ENCODE results near the gene ACBD7. TPM values are rescaled to one million over a fixed set of nuclear protein-coding genes. Genes with fewer than 3 reads are reported as not detected.

Gene ACBD7
- polyA plus RNA-seq, 1 donor = 0.94 TPM

Other genes with a start within 250 kb of the ACBD7 start
- 11.6 TPM for gene SUV39H2, start 209.9 kb downstream of the ACBD7 start, polyA plus RNA-seq (ENCODE audit: insufficient read length)
- 9.8 TPM for gene DCLRE1C, start 134.7 kb downstream of the ACBD7 start, polyA plus RNA-seq (ENCODE audit: insufficient read length)
- 0.91 TPM for gene MEIG1, start 129.4 kb downstream of the ACBD7 start, polyA plus RNA-seq (ENCODE audit: insufficient read length)
- gene OLAH, start 44.8 kb downstream of the ACBD7 start, polyA plus RNA-seq (ENCODE audit: insufficient read length) = 0.08 TPM
- gene RPP38, start 8.6 kb upstream of the ACBD7 start, polyA plus RNA-seq (ENCODE audit: insufficient read length) = 11.9 TPM
- 16.6 TPM for gene NMT2, start 79.9 kb upstream of the ACBD7 start, polyA plus RNA-seq (ENCODE audit: insufficient read length)

Measured in forelimb muscle (tissue), 1 donor.